K562 (cell line): Measurements from ENCODE around the gene ROR2. TPM values are rescaled to one million over a fixed set of nuclear protein-coding genes. Genes with fewer than 3 reads are reported as not detected.

Source experiments
- ATAC-seq: fragments of 200-7000 bp; cut with Tn5 transposase; 3 replicates; pipeline ENCODE4 v1.9.1; 2020; ENCODE audit warnings: moderate library complexity
- BruUV-seq: library from RNA; stranded (reverse); fragments of 400-500 nt; replicated peaks from 2 replicates; lab custom pipeline; 2021; lab: Mats Ljungman, UMichigan
- CTCF ChIA-PET: fragments of 300-600 bp; formaldehyde crosslinking; extraction: SDS; loops from one replicate; lab custom pipeline; 2021; ENCODE audit warnings: low intra/inter-chr PET ratio; lab: Yijun Ruan, JAX
- POLR2A ChIA-PET: fragments of 300-600, 350-650 bp; sonication (Branson Sonifier 250); formaldehyde crosslinking; extraction: SDS; loops from one replicate; lab custom pipeline; 2021; ENCODE audit warnings: antibody characterized with exemption, inconsistent platforms; lab: Yijun Ruan, JAX
- DNase-seq, 4 experiments: peaks; one replicate each; pipeline versions ENCODE4 v3.0.0 to v3.0.0-alpha.2; 2011 to 2018; ENCODE audit warnings: low spot score in 3 of 4, mixed read lengths in 3 of 4; ENCODE audit errors: extremely low read depth in 1 of 4
- FAIRE-seq: peaks from 2 replicates; lab custom pipeline; 2011; peaks lifted over from hg19 to GRCh38; lab: Jason Lieb, UNC
- H2AFZ ChIP-seq: 2 replicates; pipeline ENCODE4 v1.6.0; 2011; ENCODE audit warnings: low read depth, low read length, control low read depth, inconsistent platforms
- H3K27ac ChIP-seq: fragments of 200-600 bp; 3 replicates; pipeline ENCODE4 v1.8.0; 2011; ENCODE audit warnings: low read depth, mild to moderate bottlenecking, control low read depth, inconsistent platforms, low read length, moderate library complexity, mixed read lengths; ENCODE audit errors: extremely low read depth
- H3K27me3 ChIP-seq, 2 experiments: fragments of 300-600 bp in 1 of 2; 2 replicates in 1 of 2; 3 replicates in 1 of 2; pipeline versions ENCODE4 v1.6.0 to v1.8.0; 2011; ENCODE audit warnings: inconsistent platforms in 2 of 2, low read length in 2 of 2, mild to moderate bottlenecking in 1 of 2, mixed read lengths in 1 of 2, moderate library complexity in 1 of 2; ENCODE audit not compliant: control insufficient read depth in 2 of 2, insufficient read depth in 2 of 2
- H3K36me3 ChIP-seq: fragments of 300-600 bp; 3 replicates; pipeline ENCODE4 v1.8.0; 2011; ENCODE audit warnings: mild to moderate bottlenecking, low read length, inconsistent platforms; ENCODE audit not compliant: control insufficient read depth, insufficient read depth
- H3K4me1 ChIP-seq, 2 experiments: fragments of 200-600 bp in 1 of 2; replicated peaks in 1 of 2; 2 replicates in 1 of 2; 3 replicates in 1 of 2; pipeline versions ENCODE4 v1.5.1 to v1.8.0; 2011; ENCODE audit warnings: inconsistent platforms in 2 of 2, low read length in 2 of 2, mild to moderate bottlenecking in 1 of 2, mixed read lengths in 1 of 2, moderate library complexity in 1 of 2; ENCODE audit not compliant: control insufficient read depth in 2 of 2, insufficient read depth in 2 of 2
- H3K4me2 ChIP-seq: 2 replicates; pipeline ENCODE4 v1.6.1; 2011; ENCODE audit warnings: low read length, control low read depth, inconsistent platforms, mixed read lengths; ENCODE audit not compliant: insufficient read depth
- H3K4me3 ChIP-seq: fragments of 200-600 bp; sonication (generic), shearing (Covaris generic); 2 replicates; pipeline ENCODE4 v1.5.1; 2016; ENCODE audit warnings: control low read depth, inconsistent platforms
- H3K79me2 ChIP-seq: fragments of 200-600 bp; 3 replicates; pipeline ENCODE4 v1.8.0; 2011; ENCODE audit warnings: low read length, inconsistent platforms; ENCODE audit not compliant: control insufficient read depth, insufficient read depth
- H3K9ac ChIP-seq, 2 experiments: 2 replicates each; pipeline versions ENCODE4 v1.6.0 to v1.6.1; 2011; ENCODE audit warnings: low read depth in 2 of 2, low read length in 2 of 2, control low read depth in 1 of 2, inconsistent platforms in 1 of 2, mild to moderate bottlenecking in 1 of 2, mixed read lengths in 1 of 2; ENCODE audit not compliant: insufficient read depth in 1 of 2
- H3K9me1 ChIP-seq: one replicate; pipeline ENCODE4 v1.6.0; 2011; ENCODE audit warnings: inconsistent platforms, mild to moderate bottlenecking, low read length, moderate library complexity; ENCODE audit not compliant: control insufficient read depth, insufficient read depth
- H3K9me3 ChIP-seq: replicated peaks from 2 replicates; pipeline ENCODE4 v1.5.1; 2011; ENCODE audit warnings: low read depth, low read length, inconsistent platforms; ENCODE audit not compliant: control insufficient read depth, insufficient read depth
- H4K20me1 ChIP-seq: replicated peaks from 2 replicates; pipeline ENCODE4 v1.6.1; 2011; ENCODE audit warnings: low read length, inconsistent platforms, mixed read lengths; ENCODE audit not compliant: control insufficient read depth, insufficient read depth
- AFF4 ChIP-seq: sonication (generic); formaldehyde crosslinking; IDR thresholded peaks from 2 replicates; pipeline ENCODE4 v1.8.0; 2023; ENCODE audit warnings: mild to moderate bottlenecking, missing genetic modification reagents
- ARHGAP35 ChIP-seq: fragments of 450-650 bp; IDR thresholded peaks from 2 replicates; pipeline ENCODE4 v1.6.1; 2018; ENCODE audit not compliant: partially characterized antibody
- BCL6 ChIP-seq: fragments of 250-450 bp; sonication (Bioruptor Pico); IDR thresholded peaks from 2 replicates; pipeline ENCODE4 v1.4.0; 2020
- CTBP1 ChIP-seq: fragments of 450-650 bp; IDR thresholded peaks from 2 replicates; pipeline ENCODE4 v1.6.1; 2016; ENCODE audit warnings: borderline replicate concordance
- MECOM ChIP-seq: fragments of 250-450 bp; sonication (Bioruptor Pico); IDR thresholded peaks from 2 replicates; pipeline ENCODE4 v1.8.0; 2022; ENCODE audit warnings: inconsistent platforms
- NR1H2 ChIP-seq: sonication (generic); formaldehyde crosslinking; IDR thresholded peaks from 2 replicates; pipeline ENCODE4 v1.4.0; 2020; ENCODE audit warnings: mild to moderate bottlenecking, missing genetic modification reagents
- PATZ1 ChIP-seq: fragments of 250-450 bp; sonication (Bioruptor Pico); IDR thresholded peaks from 2 replicates; pipeline ENCODE4 v1.5.0; 2020; ENCODE audit warnings: mild to moderate bottlenecking, borderline replicate concordance
- RBM22 ChIP-seq: fragments of 200-400 bp; formaldehyde crosslinking; IDR thresholded peaks from 2 replicates; pipeline ENCODE4 v1.6.1; 2018; ENCODE audit warnings: low read length, low read depth; ENCODE audit not compliant: poor library complexity, severe bottlenecking
- ZC3H11A ChIP-seq: IDR thresholded peaks from 2 replicates; pipeline ENCODE4 v1.6.1; 2012; ENCODE audit warnings: low read depth, low read length, improper control_type of control experiment
- ZNF175 ChIP-seq: fragments of 200-800 bp; sonication (Bioruptor generic); IDR thresholded peaks from 2 replicates; pipeline ENCODE4 v1.6.1; 2016; ENCODE audit warnings: low read depth, mild to moderate bottlenecking, missing genetic modification characterization, missing compliant biosample characterization
- ZNF609 ChIP-seq: sonication (generic); formaldehyde crosslinking; IDR thresholded peaks from 2 replicates; pipeline ENCODE4 v1.8.1; 2023; ENCODE audit warnings: missing genetic modification reagents, mild to moderate bottlenecking, borderline replicate concordance
- WGBS: fragments of 100-300 bp; shearing (Covaris generic); methylation state at CpG from one replicate; pipeline ENCODE4 v1.1.6; 2016; ENCODE audit warnings: low coverage, mixed read lengths; ENCODE audit not compliant: insufficient coverage; ENCODE audit errors: missing lambda C conversion rate; 5-methylcytosine and 5-hydroxymethylcytosine counted together
- in situ Hi-C: fragments of 300-500 bp; cut with MboI; formaldehyde crosslinking; loops from 4 replicates; pipeline ENCODE4 v1.15.0; 2018; ENCODE audit warnings: inconsistent platforms, mixed read lengths
- intact Hi-C: fragments of 100-400 bp; cut with micrococcal nuclease; formaldehyde crosslinking; loops from 2 replicates; pipeline ENCODE4 v1.14.2; 2022
- polyA plus RNA-seq, 8 experiments: library from polyadenylated mRNA; depleted of rRNA in 4 of 8; stranded (reverse) in 5 of 8; unstranded in 3 of 8; fragments of >200 nt; fragmentation: Nextera tagmentation in 2 of 8; fragmentation: Illumina TruSeq in 1 of 8; extraction: Ambion mirVana in 2 of 8; extraction: Trizol in 1 of 8; gene quantifications; 2 replicates each; pipeline versions ENCODE4 v1.2.1 to v1.2.3, GENCODE V29; 2011 to 2014; ENCODE audit warnings: inconsistent platforms in 1 of 8, missing spikeins in 1 of 8
- total RNA-seq, 7 experiments: library from RNA; depleted of rRNA in 6 of 7; stranded (reverse); fragments of >200 nt in 6 of 7; fragmentation: Illumina TruSeq in 2 of 7; extraction: Trizol in 2 of 7; gene quantifications; 2 replicates each; pipeline versions ENCODE4 v1.2.1 to v1.2.3, GENCODE V29; 2011 to 2021; ENCODE audit warnings: low replicate concordance in 1 of 7

Gene ROR2
- total and polyA plus RNA-seq, 9 of the 15 experiments (the other 6 are each of a cell fraction or from before 2014, with no cell fraction given), result 5.6 to 33.8 (median 15.3) TPM

GRCh38 chr9:91555132-91555531 is 394.9 kb downstream of the ROR2 start (continued):
- TF ChIP-seq MECOM (CRISPR knock-in tag) (no peak), AFF4 (CRISPR knock-in tag) (no peak), BCL6 (no peak)

DNA sequence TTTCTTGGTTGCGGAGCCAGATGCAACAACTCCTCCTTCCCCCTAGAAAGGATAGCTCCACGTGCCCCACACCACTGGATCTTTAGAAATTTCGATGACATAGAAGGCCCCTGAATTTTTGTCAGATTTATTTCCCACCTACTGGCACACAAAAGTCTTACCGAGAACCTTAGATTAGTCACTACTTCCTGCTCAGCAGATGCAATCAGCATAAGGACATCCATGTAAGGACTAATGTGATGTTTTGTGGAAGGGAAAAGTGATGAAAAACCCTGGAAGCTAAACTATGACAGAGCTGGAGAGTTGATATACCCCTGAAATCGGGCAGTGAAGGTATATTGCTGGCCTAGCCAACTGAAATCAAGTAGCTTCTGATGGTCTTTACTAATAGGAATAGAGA is 400.9 kb downstream of the ROR2 start:
- no peaks in the 10 kb centered on the region for H4K20me1 ChIP-seq
- 6% methylated on average over 5 of the region's 5 CpGs for WGBS
- no peaks in the 10 kb centered on the region for H3K36me3 ChIP-seq
- no peak overlapping the region for H3K4me2 ChIP-seq
- FAIRE-seq (no peak), DNase-seq (no peak), ATAC-seq (no peak)
- no peak overlapping the region for H3K9ac ChIP-seq
- no peak overlapping the region for H3K27ac ChIP-seq
- peaks cover 0 to 14% of the 10 kb centered on the region in 2 experiments; a peak in 3 of 5 replicates for H3K27me3 ChIP-seq
- POLR2A ChIA-PET, result no interaction called here
- no peak overlapping the region for H3K4me3 ChIP-seq
- H2AFZ ChIP-seq, result no peak overlapping the region
- CTCF ChIA-PET, result no interaction called here
- intact Hi-C loops (no loop called here), in situ Hi-C loops (no loop called here)
- H3K4me1 ChIP-seq, result no peaks in the 10 kb centered on the region; a peak in 1 of 5 replicates
- BruUV-seq, result no TSS peak
- no peaks in the 10 kb centered on the region for H3K9me1 ChIP-seq
- no peaks in the 10 kb centered on the region for H3K79me2 ChIP-seq
- no peaks in the 10 kb centered on the region for H3K9me3 ChIP-seq
- TF ChIP-seq ZNF609, result no peak
- no peak for TF ChIP-seq ARHGAP35
- TF ChIP-seq CTBP1, result no peak
- TF ChIP-seq ZNF175, result no peak
- no peak for TF ChIP-seq PATZ1
- no peak for TF ChIP-seq ZC3H11A
- TF ChIP-seq NR1H2 (CRISPR knock-in tag), result no peak
- TF ChIP-seq RBM22, result no peak
